ENCODE data around the gene CYP46A1. TPM values are rescaled to one million over a fixed set of nuclear protein-coding genes. Genes with fewer than 3 reads are reported as not detected.

CYP46A1 gene
- total RNA-seq, 1 donor from 2014 or later: 2.3 TPM

DNA sequence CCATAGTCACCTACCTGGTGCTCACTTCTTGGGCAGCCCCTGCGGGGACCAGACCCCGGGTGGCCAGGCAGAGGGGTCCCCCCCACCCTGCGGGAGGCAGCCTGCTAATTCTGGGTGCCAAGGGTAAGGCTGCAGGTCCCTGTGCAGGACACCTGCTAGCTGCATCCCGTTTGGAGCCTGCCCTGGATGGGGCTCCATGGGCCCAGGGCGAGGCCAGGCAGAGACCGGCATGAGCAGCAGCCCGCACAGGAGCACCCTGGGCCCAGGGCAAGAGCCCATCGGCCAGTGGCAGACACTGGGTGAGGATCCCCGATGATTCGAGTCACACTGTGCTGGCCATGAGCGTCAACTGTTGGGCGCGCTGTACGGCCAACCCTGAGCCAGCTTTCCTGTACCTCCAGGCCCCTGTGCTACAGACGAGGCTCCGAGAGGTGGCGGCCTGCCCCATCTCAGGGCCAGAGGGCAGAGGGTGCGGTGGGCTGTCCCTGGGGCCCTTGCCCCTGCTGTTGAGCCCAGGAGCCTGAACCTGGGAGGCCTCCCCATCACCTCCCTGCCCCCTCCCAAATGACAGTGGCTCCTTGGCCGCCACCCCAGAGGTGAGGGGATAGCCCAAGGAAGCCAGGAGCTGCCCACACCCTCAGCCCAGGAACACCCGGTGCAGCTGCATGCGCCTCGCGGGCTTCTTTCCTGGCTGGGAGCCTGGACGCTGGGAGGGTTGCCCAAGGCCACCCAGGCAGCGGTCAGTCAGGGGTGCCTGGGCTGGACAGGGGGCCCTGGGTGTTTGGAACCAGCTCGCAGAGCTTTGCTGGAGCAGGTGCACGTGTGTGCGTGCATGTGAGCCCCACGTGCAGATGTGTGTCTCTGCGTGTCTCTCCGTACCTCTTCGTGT is 47.7 kb downstream of the CYP46A1 start:
- no peak for DNase-seq

DNA sequence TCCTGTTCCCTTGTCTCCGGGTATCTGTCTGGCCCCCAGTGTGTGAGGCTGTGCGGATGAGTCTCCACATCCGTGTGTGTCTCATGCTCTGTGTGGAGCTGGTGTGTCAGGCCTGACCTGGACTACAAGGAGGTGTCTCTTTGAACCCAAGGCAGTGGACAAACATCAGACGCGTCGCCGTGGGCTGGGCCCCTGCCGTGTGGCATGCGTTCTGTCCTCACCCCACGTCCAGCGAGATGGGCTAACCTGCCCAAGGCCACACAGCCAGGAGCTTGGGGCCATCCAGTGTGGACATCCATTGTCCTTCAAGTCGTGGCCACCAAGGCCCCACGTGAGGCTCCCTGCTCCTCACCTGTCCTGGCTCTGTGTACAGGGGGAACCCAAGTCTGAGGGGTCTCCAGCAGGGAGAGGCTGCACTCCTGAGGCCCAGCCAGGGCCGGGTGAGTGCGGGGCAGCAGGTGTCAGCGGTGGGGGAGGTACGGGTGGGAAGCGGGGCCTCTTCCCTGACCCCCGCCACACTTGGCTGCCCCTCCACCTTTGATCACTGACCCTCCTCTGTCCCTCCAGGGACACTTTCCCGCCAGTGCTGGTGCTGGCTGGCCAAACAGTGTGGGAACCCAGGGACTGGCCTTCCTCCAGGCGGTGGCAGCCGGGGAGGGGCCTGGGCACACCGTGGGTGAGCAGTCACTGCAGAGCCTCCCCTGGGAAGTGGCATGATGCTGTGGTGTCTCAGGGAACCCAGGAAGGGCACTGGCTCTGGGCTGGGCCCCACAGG is 48.5 kb downstream of the CYP46A1 start:
- no peak for DNase-seq

DNA sequence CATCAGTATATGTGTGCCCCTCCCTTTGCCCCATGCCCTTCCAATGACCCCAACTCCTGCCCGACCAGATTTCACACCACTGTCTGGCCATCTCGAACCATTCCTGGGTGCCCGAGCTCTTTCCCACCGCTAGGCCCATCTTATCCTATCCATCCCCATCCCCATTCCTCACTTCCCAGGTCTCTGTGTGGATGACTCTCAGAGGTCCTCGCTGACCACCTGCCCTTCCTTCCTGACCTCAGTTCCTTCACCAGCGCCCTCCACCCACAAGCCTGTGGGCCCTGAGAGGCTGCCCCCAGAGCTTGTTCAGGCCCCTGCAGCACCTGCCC is 49.1 kb downstream of the CYP46A1 start:
- no peak for DNase-seq

DNA sequence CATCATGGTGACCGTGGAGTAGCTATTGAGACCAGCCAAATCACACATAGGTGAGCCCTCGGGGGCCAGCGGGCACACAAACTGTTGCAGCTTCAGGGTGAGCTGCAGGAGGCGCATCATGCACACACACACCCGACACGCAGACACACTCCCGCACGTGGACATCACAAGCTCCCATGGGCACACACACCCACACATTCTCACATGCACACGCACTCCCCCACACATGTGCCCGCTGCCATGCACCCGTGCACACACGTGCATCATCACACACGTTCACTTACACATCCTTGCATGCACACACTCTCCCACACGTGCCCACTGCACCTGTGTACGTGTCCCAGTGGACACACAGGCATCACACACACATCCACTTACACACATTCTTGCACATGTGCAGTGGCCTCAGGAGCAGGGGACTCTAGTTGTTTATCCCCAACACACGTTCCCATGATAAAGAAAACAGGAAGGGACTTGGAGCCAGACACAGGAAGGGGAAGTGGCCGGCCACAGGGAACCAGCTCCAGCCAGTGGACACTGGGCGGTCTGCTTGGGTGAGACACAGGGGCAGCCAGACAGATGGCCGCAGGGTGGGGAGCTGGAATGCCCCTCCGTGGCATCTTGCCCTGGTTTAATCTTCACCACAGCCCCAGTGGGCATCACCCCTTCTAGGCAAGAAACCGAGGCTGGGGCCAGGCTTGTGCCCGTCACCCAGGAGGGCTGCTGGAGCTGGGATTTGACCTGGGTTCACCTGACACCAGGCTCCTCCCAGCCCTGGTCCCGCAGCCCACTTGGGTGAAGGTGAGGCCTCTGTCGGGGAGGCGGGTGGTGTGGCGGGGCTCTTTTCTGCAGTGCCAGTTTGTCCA is 49.7 kb downstream of the CYP46A1 start:
- no peak for DNase-seq

DNA sequence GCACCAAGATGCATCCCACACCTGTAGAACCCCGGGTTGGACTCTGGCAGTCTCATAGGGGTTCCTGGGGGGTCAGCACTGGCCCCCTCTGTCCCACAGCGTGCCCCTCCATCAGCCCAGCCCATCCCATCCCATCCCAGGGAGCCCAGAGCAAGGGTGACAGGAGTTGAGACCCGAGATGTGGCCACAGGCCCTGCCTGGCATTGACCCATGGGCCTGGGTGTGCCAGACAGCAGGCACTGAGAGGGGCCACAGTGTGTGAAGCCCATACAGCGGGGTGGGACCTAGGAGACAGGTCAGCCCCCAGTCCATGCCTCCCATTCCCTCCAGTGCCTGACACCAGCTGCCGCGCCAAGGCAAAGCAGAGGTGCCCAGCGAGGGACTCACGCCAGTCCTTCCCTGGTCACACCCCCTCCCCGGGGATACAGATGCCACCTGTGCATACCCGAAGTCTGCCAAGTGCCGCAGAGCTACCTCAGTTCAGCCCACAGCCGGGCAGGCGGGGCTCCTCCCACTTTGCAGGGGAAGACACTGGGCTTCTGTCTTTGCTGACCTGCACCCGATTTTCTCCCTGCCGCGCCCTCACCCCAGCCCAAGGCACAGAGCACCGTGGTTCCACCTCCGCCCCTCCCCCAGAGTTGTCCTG is 50.4 kb downstream of the CYP46A1 start:
- no peak for DNase-seq

DNA sequence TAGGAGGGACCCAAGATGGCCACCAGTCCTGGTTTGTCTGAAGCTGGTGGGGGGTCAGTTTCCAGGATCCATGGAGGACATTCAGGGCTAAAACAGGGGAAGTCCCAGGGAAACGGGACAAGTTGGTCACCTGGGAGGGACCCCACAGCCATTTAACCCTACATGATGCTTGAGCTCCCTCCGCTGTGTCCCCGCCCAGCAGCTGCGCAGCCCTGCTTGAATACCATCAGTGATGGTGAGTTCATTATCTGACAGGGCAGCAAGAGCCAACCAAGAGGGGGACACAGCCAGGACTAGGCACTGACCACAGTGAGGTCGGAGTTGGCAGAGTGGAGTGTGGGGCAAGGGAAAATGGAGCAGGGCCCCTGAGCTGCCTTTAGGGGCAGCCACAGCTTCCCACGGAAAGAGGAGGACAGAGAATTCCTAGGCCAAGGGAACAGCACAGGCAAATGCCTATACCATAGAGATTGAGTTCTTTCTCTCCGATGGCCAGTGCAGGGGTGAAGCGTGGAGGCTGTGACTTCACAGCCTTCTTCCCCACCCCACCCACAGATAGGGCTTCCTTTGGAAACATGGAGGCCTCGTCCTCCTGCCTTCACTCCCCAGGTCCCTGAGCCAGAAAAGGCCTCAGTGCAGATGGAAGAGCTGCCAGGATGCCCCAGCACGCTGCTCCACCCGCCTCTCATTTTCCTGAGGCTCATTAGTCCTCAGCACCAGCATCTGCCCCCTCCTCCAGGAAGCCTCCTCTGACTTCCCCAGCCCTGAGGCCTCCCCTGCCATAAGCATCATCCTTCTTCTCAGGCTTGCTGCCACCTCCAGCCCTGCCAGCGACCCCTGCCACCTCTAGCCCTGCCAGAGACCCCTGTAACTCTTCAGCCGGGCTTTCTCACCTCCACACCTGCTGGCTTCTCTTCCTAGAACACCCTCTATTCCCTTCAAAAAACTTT is 51.4 kb downstream of the CYP46A1 start:
- no peak for DNase-seq

DNA sequence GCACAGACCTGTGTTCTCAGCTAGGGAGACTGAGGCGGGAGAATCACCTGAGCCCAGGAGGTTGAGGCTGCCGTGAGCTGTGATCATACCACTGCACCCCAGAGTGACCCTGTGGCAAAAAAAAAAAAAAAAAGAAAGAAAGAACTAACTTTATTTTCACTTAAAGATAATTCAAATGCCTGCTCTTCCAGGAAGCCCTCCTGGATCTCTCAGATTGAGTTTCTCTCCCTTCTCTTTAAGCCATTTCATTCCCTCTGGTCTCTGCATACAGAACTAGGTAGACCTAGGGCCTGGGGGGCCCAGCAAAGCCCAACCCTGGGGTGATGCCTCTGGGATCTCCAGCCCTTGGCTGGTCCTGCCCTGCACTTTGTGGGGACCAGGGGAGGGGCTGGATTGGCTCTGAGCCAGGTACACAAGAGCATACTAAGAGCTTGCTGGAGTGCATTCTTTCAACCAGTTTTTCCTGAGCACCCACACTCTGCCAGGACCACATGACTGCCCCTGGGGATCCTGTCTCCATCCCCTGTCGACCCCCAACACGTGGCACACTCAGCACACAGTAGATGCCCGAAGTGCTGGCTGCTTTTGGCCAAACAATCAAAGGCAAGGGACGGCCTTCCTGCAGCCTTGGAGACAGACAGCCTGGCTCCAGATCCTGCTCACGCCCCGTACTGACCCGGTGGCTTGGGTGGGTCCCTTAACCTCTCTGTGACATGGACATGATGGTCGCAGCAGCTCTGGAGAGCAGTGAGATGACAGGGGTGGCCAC is 52.7 kb downstream of the CYP46A1 start:
- DNase-seq: no peak

DNA sequence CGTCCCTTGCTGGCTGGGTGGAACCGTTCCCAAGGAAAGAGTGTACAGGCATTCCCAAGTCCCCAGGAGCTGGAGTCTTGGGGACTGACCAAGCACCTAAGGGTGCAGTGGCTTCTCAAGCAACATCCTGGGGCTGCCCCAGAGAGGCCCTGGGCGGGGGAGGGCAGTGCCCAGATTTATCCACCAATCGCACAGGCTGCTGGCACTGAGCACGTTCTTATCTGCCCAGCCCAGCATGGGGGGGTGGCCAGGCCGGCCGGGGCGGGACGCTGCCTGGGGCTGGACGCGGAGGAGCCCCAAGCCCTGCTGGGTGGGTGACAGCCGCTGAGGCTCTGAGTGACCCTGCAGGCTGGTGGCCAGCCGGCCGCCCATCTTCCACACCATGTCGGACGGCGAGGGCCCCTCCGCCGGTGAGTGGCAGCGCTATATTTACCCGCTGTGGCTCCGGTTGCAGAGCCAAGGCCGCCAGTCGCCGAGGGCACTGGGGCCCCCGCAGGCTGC is 53.4 kb downstream of the CYP46A1 start:
- no peak for DNase-seq

DNA sequence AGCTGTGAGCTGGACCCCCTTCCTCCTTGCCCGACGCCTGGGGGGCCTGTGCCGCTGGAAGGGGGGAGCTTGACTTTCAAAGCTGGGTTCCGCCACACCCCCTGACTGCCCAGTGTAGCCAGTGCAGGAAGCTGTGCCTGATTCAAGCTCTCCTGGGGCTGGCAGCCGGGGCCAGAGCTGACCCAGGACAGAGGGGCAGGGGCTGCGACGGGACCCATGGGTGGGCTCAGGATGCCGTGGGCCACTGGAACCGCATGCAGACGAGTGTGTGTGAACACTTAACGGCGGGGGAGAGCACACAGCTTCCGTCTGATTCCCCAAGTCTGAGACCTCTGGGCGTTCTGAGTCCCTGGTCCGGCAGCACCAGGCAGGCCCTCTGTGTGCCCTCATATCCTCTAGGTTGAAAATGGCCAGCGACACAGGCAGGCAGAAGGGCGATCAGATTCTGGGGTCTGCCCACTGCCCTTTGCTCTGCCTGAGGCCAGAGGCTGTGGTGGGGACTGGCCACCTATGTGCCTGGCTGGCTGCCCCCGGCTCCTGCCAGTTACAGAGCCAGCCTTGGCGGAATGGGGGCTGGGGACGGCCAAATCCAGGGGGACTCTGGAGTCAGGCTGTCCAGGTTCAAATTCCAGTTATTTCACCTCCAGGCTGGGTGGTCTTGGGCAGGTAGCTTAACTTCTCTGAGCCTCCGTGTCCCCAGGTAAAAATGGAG is 54.0 kb downstream of the CYP46A1 start:
- no peak for DNase-seq

DNA sequence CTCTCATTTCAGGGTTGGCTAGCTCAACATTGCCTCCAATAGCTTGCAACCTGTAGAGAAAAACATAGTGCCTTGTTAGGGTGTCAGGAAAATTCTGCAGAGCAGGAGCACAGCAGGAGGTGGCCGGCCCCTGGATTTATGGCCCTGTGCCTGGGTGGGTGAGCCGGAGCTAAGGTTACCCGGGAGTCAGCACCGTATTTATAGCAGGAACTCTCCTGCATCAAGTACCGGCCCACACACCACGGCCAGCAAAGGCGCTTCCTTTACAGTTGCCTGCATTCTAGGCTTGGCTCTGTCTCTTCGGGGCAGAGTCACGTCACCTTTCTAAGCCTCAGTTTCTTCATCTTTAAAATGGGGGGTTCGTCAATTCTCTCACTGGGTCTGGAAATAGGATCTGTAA is 56.3 kb downstream of the CYP46A1 start:
- DNase-seq: no peak

DNA sequence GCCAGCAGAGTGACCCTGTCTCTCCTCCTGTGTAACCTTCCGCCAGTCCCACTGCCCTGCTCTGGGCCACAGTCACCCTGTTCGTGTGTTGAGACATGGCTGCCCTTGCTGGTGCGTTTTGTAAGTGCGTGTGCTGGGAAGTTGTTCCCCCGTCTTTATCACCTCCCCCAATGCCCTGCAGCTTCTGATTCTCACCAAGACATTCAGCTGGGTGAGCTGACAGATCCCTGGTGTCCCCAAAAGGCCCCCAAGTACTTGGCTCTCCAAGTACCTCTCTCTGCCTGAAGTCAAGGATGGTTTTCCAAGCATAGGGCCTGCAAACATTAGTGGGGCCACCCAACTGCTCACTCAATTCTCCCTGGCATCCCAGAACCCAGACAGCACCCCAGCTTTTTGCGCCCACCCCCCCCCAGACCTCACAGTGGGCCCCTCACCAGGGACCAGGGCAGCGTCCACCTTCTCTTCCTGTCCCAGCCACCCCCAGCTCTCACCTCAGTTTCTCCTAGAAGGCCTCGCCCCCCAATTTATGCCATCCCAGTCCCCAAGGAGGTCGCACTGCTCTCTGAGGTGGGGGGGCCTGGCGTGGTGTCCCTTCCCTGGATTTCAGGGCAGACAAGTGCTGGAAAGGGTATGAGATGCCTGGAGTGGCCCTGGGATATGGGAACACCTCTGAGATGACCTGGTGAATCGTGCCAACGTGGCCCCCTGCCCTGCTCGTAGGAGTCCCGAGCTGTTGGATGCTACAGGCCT is 57.3 kb downstream of the CYP46A1 start:
- DNase-seq: no peak

DNA sequence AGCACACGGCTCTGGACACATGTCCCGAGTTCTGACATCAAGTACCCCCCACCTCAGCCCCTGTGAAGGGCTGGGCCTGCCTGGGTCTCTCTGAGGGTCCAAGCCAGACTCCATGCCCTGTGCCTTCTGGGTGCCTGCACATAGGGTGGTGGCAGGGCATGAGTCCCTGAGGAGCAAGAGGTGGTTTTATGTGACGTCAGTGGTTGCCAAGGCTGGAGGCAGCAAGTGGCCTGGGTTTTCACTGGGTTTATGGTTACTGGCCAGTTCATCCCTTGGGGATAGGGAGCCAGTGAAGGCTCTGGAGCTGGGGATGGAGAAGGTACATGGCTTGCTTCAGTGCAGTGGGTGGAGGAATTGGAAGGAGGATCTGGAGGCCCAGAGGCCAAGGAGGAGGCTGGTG is 58.0 kb downstream of the CYP46A1 start:
- DNase-seq: no peak

DNA sequence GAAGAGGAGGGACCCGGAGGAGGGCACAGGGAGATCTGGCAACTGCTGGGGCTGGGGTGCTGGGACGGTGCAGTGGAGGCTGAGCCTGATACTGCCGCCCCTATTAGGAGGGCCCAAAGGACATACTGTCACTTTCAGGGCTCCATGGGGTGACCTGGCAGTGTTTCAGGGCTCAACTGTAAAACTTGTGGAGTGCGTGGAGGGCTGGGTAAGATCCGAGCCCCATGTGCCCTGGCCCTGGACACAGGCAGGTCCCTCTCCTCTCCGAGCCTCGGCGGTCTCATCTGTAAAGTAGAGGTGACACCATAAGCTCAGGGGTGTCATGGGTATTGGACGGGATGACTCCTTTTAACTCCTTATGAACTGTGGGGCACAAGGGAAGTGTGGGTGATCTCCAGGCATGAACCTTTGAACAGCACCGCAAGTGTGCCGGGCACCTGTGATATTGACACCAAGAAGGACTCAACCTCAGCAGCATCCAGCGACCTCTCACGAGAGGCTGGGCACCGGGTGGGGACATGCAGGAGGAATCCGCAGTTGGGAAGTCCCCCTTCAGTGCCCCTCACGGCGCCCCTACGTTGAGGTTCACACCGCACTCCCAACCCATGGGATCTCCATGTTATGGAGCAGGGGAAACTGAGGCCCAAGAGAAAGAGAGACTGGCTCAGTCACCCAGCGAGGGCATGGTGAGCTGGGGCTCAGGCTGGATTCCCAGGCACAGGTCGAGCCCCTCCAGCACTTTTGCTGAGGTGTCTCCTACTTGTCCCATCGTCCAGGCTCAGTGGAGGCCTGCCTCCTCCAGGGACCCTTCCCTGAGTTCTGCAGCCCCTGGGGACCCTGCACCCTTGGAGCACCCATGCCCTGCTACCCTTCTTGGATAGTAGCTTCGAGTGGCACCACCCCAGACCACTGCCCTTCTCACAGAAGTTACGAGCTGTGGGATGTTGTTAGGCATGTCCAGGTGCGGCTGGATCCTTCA is 58.7 kb downstream of the CYP46A1 start:
- no peak for DNase-seq

DNA sequence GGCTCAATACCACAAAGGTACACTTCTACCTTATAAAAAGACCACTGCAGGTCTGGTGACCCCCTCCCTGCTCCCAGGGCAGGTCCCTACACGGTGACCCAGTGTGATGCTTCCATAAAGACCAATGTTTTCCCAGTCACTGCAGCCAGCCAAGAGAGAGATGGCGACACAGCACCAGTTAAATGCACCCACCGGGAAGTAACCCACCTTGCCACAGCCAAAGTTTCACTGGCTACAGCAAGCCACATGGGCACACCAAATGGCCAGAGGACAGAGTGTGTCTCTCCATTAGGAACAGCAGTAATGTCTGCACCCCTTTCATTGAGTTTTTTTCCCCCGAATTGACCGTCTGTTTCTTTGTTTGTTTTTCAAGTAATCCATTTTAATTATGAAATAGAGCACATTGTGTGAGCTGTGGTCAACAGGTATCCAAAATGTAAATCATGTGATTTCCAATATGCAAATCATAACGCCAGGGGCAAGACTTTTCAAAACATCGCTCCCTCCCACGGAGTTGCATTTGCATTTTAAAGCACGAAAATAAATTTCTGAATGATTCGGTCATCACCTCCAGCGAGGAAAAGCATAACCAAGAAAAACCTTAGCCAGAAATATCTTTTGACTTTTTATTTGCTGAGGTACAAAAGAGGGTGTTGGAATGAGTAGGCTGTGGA is 60.2 kb downstream of the CYP46A1 start:
- DNase-seq: no peak

DNA sequence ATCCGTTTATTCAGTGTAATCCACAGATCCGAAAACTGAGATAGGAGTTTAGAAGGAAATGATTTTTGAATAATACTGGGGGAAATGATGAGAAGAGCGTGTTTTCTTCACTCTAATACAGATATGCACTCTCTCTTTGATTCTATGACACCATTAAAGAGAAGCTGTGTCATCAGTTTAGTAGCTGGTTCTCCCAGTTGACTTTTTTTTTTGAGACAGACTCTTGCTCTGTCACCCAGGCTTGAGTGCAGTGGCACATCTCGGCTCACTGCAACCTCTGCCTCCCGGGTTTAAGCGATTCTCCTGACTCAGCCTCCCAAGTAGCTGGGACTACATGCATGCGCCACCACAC is 60.8 kb downstream of the CYP46A1 start:
- no peak for DNase-seq

DNA sequence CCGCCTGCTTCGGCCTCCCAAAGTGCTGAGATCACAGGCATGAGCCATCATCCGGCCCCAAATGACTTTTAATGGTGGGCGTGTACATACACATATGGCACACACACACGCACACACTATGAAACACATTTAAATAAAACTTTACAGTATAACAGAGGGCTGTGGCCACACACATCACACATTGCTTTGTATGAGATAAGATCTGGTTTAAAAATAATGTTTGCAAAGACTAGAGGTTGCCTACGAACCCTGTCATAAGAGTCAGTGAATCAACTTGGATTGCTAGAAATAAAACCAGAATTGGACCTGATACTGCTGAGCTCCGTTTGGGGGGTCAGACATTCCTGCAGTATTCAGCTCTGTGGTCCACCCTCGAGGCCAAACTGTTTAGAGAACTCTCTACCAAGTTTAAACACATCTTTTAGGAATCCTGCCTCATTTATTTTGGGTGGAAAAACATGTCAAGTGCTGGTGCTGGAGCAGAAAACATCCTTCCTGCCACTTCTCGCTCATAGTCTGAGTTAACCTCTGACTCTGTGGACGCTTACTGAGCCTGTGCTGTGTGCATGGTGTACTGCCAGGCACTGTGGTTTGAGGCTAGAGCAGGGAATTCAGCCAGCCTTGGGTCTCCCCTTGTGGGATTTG is 61.3 kb downstream of the CYP46A1 start:
- no peak for DNase-seq
